Measurements from ENCODE around the gene ACSS1. TPM values are rescaled to one million over a fixed set of nuclear protein-coding genes. Genes with fewer than 3 reads are reported as not detected.

The ACSS1 gene
- total RNA-seq, 2 experiments from 2014 or later, result 17.5 to 18.2 TPM

- TF ChIP-seq, protein P1, sequence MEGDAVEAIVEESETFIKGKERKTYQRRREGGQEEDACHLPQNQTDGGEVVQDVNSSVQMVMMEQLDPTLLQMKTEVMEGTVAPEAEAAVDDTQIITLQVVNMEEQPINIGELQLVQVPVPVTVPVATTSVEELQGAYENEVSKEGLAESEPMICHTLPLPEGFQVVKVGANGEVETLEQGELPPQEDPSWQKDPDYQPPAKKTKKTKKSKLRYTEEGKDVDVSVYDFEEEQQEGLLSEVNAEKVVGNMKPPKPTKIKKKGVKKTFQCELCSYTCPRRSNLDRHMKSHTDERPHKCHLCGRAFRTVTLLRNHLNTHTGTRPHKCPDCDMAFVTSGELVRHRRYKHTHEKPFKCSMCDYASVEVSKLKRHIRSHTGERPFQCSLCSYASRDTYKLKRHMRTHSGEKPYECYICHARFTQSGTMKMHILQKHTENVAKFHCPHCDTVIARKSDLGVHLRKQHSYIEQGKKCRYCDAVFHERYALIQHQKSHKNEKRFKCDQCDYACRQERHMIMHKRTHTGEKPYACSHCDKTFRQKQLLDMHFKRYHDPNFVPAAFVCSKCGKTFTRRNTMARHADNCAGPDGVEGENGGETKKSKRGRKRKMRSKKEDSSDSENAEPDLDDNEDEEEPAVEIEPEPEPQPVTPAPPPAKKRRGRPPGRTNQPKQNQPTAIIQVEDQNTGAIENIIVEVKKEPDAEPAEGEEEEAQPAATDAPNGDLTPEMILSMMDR (IDR thresholded peaks at IDR 0.05), result no peak
- Mint-ChIP-seq H3K27ac (peak overlapping the region; percentile 95), H3K27me3 (no peaks in the 10 kb centered on the region), H3K4me3 (peak overlapping the region; percentile 97), H3K36me3 (ENCODE audit: low read depth) (peaks cover 11% of the 10 kb centered on the region), H3K4me1 (ENCODE audit: low read depth) (peaks cover 45% of the 10 kb centered on the region), H3K9me3 (no peaks in the 10 kb centered on the region)
- intact Hi-C loops (cut with micrococcal nuclease), result loop anchor here (1.0 to 10.0 kb wide), 3 partner anchors 72 to 401 kb away; partner anchors contain the start of gene ABHD12
- DNase-seq (no peak), ATAC-seq (no peak)
- POLR2A ChIA-PET, result interaction anchor here (1.0 to 1.7 kb wide), 3 partner anchors 65 to 97 kb away, joined by 3 to 5 read pairs (median 4); no protein-coding TSS in a partner anchor
- CTCF ChIA-PET, result interaction anchor here (0.6 to 8.4 kb wide), 25 partner anchors 10 to 414 kb away, joined by 3 to 167 read pairs (median 5); partner anchors contain the start of genes ACSS1 and GINS1
Measured at GRCh38 chr20:24993337-24994185, 64.4 kb downstream of the ACSS1 start.

DNA sequence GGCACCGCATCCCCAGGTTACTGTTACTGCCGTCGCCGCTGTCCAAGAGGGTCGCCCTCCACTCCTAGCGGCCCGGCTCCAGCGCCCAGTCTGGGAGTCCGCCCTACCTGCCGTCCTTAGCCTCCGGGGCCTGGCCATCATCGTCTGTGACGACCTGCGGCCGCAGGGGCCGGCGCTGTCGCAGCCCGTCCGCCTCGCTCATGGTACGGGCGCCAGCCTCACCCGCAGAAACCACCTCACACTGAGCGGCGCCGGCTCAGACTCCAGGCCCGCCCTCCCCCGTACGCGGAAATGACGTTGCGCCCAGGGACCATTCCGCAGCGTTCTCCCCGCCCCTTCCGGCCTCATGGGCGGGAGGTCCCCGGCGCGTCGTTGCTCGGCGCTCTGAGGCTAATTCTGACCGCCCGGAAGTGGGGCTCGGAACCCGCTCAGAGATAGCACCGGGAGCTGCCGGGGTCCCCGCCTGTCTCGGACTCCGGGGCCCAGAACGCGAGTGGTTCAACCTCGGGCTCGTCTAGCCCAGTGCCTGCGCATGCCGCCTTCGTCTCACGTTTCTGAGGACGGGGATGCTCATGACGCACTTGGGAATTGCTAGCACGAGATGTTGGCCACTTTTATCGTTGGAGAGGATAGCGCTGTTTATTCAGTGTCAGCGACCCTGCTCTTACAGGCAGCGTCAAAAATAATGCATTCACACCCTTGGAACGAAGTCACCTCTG lies 65.3 kb downstream of the ACSS1 start, which contains the start of gene APMAP:
TSS of gene APMAP (minus strand) at position 265 of the 719 bp plus-strand sequence. CDS start at position 202, 63 bp downstream.
- TF ChIP-seq, protein P1 (IDR thresholded peaks at IDR 0.05), result no peak
- Mint-ChIP-seq H3K27ac (peak within 1 kb of the TSS; percentile 95), H3K27me3 (no peaks in the 10 kb centered on the region), H3K4me3 (peak within 1 kb of the TSS; percentile 97), H3K9me3 (no peaks in the 10 kb centered on the region), H3K4me1 (ENCODE audit: low read depth) (peaks cover 54% of the 10 kb centered on the region), H3K36me3 (ENCODE audit: low read depth) (peaks cover 15% of the 10 kb centered on the region)
- intact Hi-C loops (cut with micrococcal nuclease), result loop anchor here (10.0 kb wide), 1 partner anchor 402 kb away; the partner anchor contains the start of gene ABHD12
- peak; percentile 98 for DNase-seq
- ChIA-PET POLR2A (interaction anchor here (1.0 to 1.7 kb wide), 7 partner anchors 38 to 210 kb away, joined by 3 to 5 read pairs (median 4); no protein-coding TSS in a partner anchor), CTCF (interaction anchor here (0.9 to 8.4 kb wide), 7 partner anchors 14 to 211 kb away, joined by 3 to 167 read pairs (median 4); partner anchors contain the start of gene ACSS1)
- ATAC-seq, result peak; percentile 95

- H3K4me3 Mint-ChIP-seq, result peak overlapping the region; percentile 97
- peak; percentile 2 for ATAC-seq
- H3K9me3 Mint-ChIP-seq, result no peaks in the 10 kb centered on the region
- CTCF ChIA-PET, result interaction anchor here (1.3 to 8.4 kb wide), 2 partner anchors 14 to 69 kb away, joined by 4 to 167 read pairs; partner anchors contain the start of gene ACSS1
- H3K27ac Mint-ChIP-seq, result peak overlapping the region; percentile 95
- no peaks in the 10 kb centered on the region for H3K27me3 Mint-ChIP-seq
- POLR2A ChIA-PET, result interaction anchor here (0.9 to 1.7 kb wide), 7 partner anchors 38 to 211 kb away, joined by 3 to 4 read pairs (median 3); no protein-coding TSS in a partner anchor
- intact Hi-C loops (cut with micrococcal nuclease), result loop anchor here (10.0 kb wide), 1 partner anchor 403 kb away; the partner anchor contains the start of gene ABHD12
- TF ChIP-seq, protein P1 (IDR thresholded peaks at IDR 0.05), result no peak
- peak; percentile 31 for DNase-seq
- peaks cover 21% of the 10 kb centered on the region for H3K36me3 Mint-ChIP-seq (ENCODE audit: low read depth)
- peaks cover 61% of the 10 kb centered on the region for H3K4me1 Mint-ChIP-seq (ENCODE audit: low read depth)
Measured at GRCh38 chr20:24991897-24992486, 65.9 kb downstream of the ACSS1 start.

DNA sequence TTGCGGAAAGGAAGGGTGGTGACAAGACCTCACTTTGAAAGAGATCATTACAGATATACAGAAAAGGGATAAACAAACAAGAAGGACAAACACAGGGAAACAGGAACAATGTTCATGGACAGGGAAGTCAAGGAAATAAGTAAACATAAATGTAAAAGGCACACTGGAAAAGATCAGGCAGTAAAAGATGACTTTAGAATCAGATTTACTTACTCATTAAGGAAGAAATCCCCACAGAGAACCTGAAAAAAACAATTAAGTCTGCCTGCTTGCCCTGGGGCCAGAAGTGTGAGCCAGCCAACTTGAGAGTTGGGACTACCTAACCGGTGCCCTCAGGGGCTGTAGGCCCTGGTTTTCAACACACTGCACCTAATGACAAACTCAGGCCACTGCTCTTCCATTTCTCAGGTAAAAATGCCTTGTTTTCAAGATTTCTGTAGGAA lies 67.1 kb downstream of the ACSS1 start:
- DNase-seq (no peak), ATAC-seq (no peak)
- H3K27me3 Mint-ChIP-seq, result no peaks in the 10 kb centered on the region
- CTCF ChIA-PET, result interaction anchor here (1.1 kb wide), 1 partner anchor 69 kb away, joined by 4 read pairs; no protein-coding TSS in a partner anchor
- TF ChIP-seq, protein P1 (IDR thresholded peaks at IDR 0.05), result no peak
- intact Hi-C loops (cut with micrococcal nuclease), result loop anchor here (10.0 kb wide), 1 partner anchor 404 kb away; the partner anchor contains the start of gene ABHD12
- peak overlapping the region; percentile 97 for H3K4me3 Mint-ChIP-seq
- no peaks in the 10 kb centered on the region for H3K9me3 Mint-ChIP-seq
- POLR2A ChIA-PET, result interaction anchor here (1.1 kb wide), 1 partner anchor 67 kb away, joined by 3 read pairs; the partner anchor contains the start of gene ACSS1
- H3K4me1 Mint-ChIP-seq (ENCODE audit: low read depth), result peaks cover 72% of the 10 kb centered on the region
- H3K27ac Mint-ChIP-seq, result peak overlapping the region; percentile 95
- peaks cover 26% of the 10 kb centered on the region for H3K36me3 Mint-ChIP-seq (ENCODE audit: low read depth)

Measured in activated CD8-positive, alpha-beta T cell treated with anti-CD3 and anti-CD28 coated beads for 36 hours (primary cell).